ENCODE measurements around the gene NDUFS7.
"Not testable (repeated sequence)": the region's sequence is repeated elsewhere in the genome, so short reads cannot be mapped to it uniquely, and the experiment has no call there.

NDUFS7 gene

DNA sequence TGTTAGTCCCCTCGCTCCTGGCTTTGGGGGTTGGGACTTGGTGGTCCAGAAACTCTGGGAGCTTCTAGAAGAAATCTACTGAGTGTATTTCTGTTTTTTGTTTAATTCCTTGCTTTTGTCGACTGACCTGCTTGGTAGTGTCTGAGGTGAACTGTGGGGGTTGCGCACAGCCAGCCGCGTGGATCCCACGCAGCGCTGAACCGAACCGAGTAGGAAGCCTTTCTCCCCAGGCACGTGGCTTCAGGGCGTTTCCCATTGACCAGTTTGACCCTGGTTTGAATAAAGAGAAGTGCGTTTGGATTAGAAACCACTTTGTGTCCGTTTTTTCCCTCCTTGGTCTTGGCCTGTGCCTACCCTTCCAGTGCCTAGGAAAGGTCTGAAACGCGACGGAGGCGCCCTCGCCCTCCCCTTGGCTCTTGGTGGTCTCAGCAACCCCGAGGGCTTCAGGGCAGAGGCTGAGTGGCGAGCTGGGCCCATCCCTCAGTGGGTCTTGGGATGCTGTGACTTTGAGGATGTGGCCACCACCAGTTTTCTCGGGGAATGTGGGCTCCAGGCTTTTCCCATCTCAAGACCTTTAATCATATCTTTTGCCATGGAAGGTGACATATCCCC is 51.8 kb downstream of the NDUFS7 start:
- DNase-seq: no peak

DNA sequence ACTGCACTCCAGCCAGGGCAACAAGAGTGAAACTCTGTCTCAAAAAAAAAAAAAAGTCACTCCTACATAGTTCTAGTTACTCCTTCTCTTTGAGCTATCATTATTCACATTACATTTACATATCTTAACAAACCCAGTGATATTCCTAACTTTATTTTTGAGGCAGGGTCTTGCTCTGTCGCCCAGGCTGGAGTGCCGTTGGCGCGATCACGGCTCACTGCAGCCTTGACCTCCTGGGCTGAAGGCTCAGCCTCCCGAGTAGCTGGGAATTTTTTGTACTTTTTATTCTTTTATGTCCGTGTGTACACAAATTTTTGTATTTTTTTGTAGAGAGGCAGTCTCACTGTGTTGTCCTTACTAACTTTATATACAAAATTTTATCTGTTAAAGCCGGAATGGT is 53.9 kb downstream of the NDUFS7 start:
- DNase-seq: no peak

DNA sequence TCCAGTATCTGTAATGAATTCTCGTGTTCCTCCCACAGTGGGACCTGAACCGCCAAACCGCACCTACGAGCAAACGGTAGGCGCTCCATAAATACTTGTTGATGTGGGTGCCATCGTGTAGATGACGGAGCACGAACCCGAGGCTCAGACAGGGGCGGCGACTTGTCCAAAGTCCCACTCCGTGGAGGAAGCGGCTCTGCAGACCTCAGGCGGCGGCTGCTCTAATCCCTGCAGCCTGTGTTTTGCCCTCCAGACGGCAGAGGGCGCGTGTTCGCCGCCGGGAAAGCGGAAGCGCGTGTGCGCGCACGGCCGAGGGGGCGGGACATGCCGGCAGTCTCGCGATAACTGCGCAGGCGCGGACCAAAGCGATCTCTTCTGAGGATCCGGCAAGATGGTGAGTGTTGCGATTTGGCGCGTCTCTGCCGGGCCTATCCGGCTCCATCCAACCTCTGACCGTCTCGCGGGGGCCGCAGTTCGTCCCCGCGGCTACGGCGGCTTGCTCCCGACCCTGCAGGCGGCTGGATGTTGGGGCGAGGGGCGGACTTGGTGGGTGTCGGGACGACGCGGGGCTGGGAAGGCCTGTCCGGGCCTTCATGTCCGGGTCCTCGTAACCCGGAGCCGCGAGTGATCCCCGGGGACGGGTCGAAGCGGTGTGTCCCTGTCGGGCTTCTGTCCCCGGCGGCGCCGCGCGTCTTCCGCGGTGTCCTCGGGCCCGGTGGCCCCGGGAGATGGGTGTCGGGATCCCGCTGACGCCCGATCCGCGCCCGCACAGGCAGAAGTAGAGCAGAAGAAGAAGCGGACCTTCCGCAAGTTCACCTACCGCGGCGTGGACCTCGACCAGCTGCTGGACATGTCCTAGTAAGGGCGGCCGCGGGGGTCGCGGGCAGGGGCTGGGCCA is 54.6 kb downstream of the NDUFS7 start, which contains the start of gene RPS15:
RPS15 (plus strand) TSS at position 362 of the 898 bp plus-strand sequence; CDS start at position 392, 30 bp downstream.
- DNase-seq: peak; percentile 88

DNA sequence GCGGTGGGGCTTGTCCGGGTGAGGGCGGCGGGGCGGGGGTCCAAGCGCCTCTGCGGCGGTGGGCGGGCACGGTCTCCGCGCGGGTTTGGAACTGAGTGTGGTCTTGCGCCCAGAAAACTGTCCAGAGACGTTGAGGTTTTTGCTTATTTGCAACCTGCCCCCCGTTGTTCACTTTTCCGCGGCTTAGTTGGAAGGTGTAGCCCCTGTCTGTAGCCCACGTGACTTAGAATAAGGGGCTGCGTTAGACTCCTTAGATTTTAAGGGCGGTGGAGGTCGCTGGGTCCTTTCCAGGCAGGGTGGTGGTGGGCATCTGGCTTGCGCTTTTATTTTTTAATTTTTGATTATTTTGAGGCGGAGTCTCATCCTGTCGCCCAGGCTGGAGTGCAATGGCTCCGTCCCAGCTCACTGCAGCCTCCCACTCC is 55.2 kb downstream of the NDUFS7 start:
- no peak for DNase-seq

DNA sequence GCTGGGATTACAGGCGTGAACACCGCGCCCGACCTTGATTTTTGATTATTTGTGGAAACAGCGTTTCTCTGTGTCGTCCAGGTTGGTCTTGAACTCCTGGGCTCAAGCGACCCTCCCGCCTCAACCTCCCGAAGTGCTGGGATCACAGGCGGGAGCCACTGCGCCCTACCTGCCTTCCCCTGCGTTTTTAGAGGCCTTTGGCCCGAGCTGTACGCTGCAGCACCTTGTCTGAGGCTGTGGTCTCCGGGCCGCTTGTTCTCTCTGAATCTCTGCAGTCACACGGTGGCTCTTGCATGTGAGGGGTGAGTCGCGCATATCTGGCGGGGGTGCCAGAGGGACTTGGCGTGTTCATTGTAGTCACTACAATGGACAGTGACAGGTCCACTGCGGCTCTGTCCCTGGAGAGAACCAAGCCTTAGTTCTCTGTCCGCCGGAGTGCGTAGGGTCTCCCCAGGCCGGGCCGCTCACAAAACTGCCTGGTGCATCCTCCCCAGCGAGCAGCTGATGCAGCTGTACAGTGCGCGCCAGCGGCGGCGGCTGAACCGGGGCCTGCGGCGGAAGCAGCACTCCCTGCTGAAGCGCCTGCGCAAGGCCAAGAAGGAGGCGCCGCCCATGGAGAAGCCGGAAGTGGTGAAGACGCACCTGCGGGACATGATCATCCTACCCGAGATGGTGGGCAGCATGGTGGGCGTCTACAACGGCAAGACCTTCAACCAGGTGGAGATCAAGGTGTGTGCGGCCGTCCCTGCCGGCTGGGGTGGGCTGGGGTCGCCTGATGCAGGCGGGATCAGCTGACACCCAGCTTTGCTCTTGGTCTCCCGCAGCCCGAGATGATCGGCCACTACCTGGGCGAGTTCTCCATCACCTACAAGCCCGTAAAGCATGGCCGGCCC is 56.1 kb downstream of the NDUFS7 start:
- DNase-seq: not testable (repeated sequence)

DNA sequence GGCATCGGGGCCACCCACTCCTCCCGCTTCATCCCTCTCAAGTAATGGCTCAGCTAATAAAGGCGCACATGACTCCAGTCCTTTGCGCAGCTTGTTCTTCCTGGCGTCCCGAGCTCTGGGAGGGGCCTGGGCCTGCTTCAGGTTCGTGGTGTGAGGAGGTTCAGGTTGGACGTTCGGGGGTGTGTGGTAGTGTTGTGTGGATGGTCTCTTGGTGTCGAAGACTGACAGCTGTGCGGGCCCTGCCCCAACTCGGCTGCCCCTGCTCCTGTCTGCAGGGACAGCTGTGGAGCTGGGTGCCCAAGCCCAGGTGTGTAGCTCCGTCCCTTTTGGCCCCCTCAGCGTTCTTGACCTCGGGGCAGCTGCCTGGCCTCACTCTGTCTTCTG is 56.7 kb downstream of the NDUFS7 start:
- no peak for DNase-seq

DNA sequence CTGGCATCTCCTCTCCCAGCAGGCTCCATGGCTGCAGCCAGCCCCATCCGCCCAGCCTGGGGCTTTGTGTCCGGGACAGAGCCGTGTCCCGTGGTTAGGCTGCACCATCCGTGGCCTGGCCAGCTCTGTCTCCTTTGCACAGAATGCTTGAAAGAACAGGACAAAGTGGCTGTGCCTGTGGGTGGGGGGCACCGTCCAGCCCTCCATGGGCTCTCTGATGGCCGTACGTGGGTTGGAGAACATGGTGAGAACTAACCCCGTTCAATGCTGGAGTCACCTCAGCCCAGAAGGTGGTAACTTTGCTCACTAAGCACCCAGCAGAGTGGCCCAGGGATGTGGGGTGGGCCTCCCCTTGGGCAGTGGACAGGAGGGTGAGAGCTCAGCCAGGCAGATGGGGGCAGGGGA is 57.3 kb downstream of the NDUFS7 start:
- DNase-seq: no peak

DNA sequence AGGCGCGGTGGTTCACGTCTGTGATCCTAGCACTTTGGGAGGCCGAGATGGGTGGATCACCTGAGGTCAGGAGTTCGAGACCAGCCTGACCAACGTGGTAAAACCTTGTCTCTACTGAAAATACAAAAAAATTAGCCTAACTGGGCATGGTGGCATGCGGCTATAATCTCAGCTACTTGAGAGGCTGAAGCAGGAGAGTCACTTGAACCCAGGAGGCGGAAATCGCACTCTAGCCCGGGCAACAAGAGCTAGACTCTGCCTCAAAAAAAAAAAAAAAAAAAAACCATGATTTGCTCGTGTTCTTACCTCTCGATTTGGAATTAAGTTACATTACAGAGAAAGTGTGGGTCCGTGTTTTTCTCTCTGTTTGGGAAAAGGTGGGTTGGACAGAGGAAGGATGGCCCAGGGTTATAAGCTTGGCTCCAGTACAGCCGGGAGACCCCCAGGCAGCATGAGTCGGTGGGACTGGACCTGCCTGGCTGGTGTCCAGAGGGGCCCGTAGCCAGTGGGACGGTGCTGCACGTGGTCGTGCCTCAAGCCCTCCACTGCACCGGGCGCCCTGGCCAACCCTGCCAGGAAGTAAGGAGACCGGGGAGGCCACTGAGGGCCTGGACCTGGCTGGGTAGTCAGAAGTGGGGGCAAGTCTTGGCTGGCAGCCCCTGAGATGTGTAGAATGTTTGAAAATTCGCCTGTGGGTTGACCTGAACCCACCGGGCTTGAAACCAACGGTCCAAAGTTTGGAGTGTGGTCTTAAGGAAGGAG is 58.2 kb downstream of the NDUFS7 start:
- no peak for DNase-seq
